GM15510 (cell line): ENCODE measurements around the gene MEST.

ENCODE experiments used
- POLR2A ChIP-seq: IDR thresholded peaks from 3 replicates; pipeline ENCODE4 v1.6.1; 2011; ENCODE audit warnings: borderline replicate concordance; ENCODE audit not compliant: insufficient read length; ENCODE audit errors: extremely low read depth

The MEST gene

GRCh38 chr7:130491841-130492522 lies at the start of gene MEST:
Gene MEST, plus strand, starts transcription at chr7:130492085. Its CDS starts 229 bp downstream, at chr7:130492314.
- TF ChIP-seq POLR2A, result no peak

GRCh38 chr7:130442601-130443000 lies 49.3 kb upstream of the MEST start:
- no peak for TF ChIP-seq POLR2A

GRCh38 chr7:130444234-130444633 lies 47.7 kb upstream of the MEST start:
- no peak for TF ChIP-seq POLR2A

- no peak for TF ChIP-seq POLR2A
Measured at GRCh38 chr7:130444751-130445407, 47.0 kb upstream of the MEST start.

GRCh38 chr7:130446259-130446658 lies 45.6 kb upstream of the MEST start:
- TF ChIP-seq POLR2A, result no peak

GRCh38 chr7:130452951-130453350 lies 38.9 kb upstream of the MEST start:
- no peak for TF ChIP-seq POLR2A

GRCh38 chr7:130454959-130455358 lies 36.9 kb upstream of the MEST start:
- TF ChIP-seq POLR2A, result no peak

GRCh38 chr7:130458257-130458656 lies 33.6 kb upstream of the MEST start:
- TF ChIP-seq POLR2A, result no peak

- TF ChIP-seq POLR2A, result no peak
Measured at GRCh38 chr7:130461272-130461671, 30.6 kb upstream of the MEST start.

GRCh38 chr7:130463553-130464434 lies 28.1 kb upstream of the MEST start:
- TF ChIP-seq POLR2A, result no peak

GRCh38 chr7:130468612-130469011 lies 23.3 kb upstream of the MEST start:
- no peak for TF ChIP-seq POLR2A

GRCh38 chr7:130471974-130472373 lies 19.9 kb upstream of the MEST start:
- no peak for TF ChIP-seq POLR2A

GRCh38 chr7:130473289-130473688 lies 18.6 kb upstream of the MEST start:
- no peak for TF ChIP-seq POLR2A

GRCh38 chr7:130473876-130474275 lies 18.0 kb upstream of the MEST start:
- TF ChIP-seq POLR2A, result no peak

- TF ChIP-seq POLR2A, result no peak
Measured at GRCh38 chr7:130475776-130476175, 16.1 kb upstream of the MEST start.

- no peak for TF ChIP-seq POLR2A
Measured at GRCh38 chr7:130476297-130477150, 15.4 kb upstream of the MEST start.
